CD14-positive monocyte (primary cell): ENCODE data around the gene FNIP2. TPM values are rescaled to one million over a fixed set of nuclear protein-coding genes. Genes with fewer than 3 reads are reported as not detected.
A peak's percentile ranks its signal among the peaks of the same experiment; 100 is the strongest.

Experiments
- DNase-seq, 3 donors: peaks; one replicate each; pipeline ENCODE4 v3.0.0-alpha.2; 2011 to 2022
- H2AFZ ChIP-seq: 2 replicates; pipeline ENCODE4 v1.6.0; 2012; ENCODE audit warnings: mild to moderate bottlenecking, low read depth, low read length, inconsistent platforms; ENCODE audit not compliant: insufficient read depth, poor library complexity, severe bottlenecking
- H3K27ac ChIP-seq, 2 donors: 1 replicate in 1 of 2; 2 replicates in 1 of 2; pipeline ENCODE4 v1.5.1; 2012 to 2013; ENCODE audit warnings: low read length in 2 of 2, control low read depth in 1 of 2, inconsistent platforms in 1 of 2, low read depth in 1 of 2, mild to moderate bottlenecking in 1 of 2
- H3K27me3 ChIP-seq, 2 donors: one replicate each; pipeline versions ENCODE4 v1.6.0 to v1.6.1; 2011 to 2013; ENCODE audit warnings: low read length in 2 of 2; ENCODE audit not compliant: control insufficient read depth in 2 of 2, insufficient read depth in 2 of 2
- H3K36me3 ChIP-seq, 2 donors: replicated peaks in 1 of 2; 1 replicate in 1 of 2; 2 replicates in 1 of 2; pipeline versions ENCODE4 v1.5.1 to v1.6.1; 2012 to 2013; ENCODE audit warnings: low read length in 2 of 2, control low read depth in 1 of 2, inconsistent platforms in 1 of 2, mild to moderate bottlenecking in 1 of 2; ENCODE audit not compliant: insufficient read depth in 2 of 2, control insufficient read depth in 1 of 2
- H3K4me1 ChIP-seq, 2 donors: 1 replicate in 1 of 2; 2 replicates in 1 of 2; pipeline versions ENCODE4 v1.5.1 to v1.6.1; 2012 to 2013; ENCODE audit warnings: low read length in 2 of 2, control low read depth in 1 of 2, inconsistent platforms in 1 of 2, mild to moderate bottlenecking in 1 of 2, moderate library complexity in 1 of 2; ENCODE audit not compliant: insufficient read depth in 2 of 2, control insufficient read depth in 1 of 2
- H3K4me2 ChIP-seq: replicated peaks from 2 replicates; pipeline ENCODE3; 2012; ENCODE audit warnings: low read length, moderate library complexity, mild to moderate bottlenecking; ENCODE audit not compliant: poor library complexity, severe bottlenecking; ENCODE audit errors: extremely low read depth
- H3K4me3 ChIP-seq, 3 experiments: fragments of 200-600 bp in 1 of 3; sonication (generic) in 1 of 3; replicated peaks in 1 of 3; 1 replicate in 2 of 3; 2 replicates in 1 of 3; pipeline ENCODE4 v1.5.1; 2011 to 2013; ENCODE audit warnings: low read length in 3 of 3, mild to moderate bottlenecking in 3 of 3, control low read depth in 2 of 3, low read depth in 2 of 3, inconsistent platforms in 1 of 3, moderate library complexity in 1 of 3
- H3K79me2 ChIP-seq: 2 replicates; pipeline ENCODE4 v1.6.0; 2012; ENCODE audit warnings: mild to moderate bottlenecking, control low read depth, inconsistent platforms, low read length, moderate library complexity; ENCODE audit not compliant: insufficient read depth
- H3K9ac ChIP-seq: 2 replicates; pipeline ENCODE4 v1.6.0; 2017; ENCODE audit warnings: low read length, mild to moderate bottlenecking; ENCODE audit not compliant: insufficient read depth, poor library complexity, severe bottlenecking
- H3K9me3 ChIP-seq, 2 donors: replicated peaks in 1 of 2; 1 replicate in 1 of 2; 2 replicates in 1 of 2; pipeline versions ENCODE4 v1.5.1 to v1.6.1; 2012 to 2013; ENCODE audit warnings: low read length in 2 of 2, control low read depth in 1 of 2; ENCODE audit not compliant: control insufficient read depth in 1 of 2, insufficient read depth in 1 of 2
- H4K20me1 ChIP-seq: 2 replicates; pipeline ENCODE4 v1.6.0; 2012; ENCODE audit warnings: mild to moderate bottlenecking, low read length, control low read depth, moderate library complexity; ENCODE audit not compliant: insufficient read depth
- H3K27ac Mint-ChIP-seq, 7 donors: one replicate each; pipeline ENCODE4 v1.8.0; 2020; ENCODE audit warnings: mild to moderate bottlenecking in 7 of 7, mixed read lengths in 7 of 7, moderate library complexity in 6 of 7, inconsistent platforms in 2 of 7
- H3K27me3 Mint-ChIP-seq, 3 donors: one replicate each; pipeline ENCODE4 v1.8.0; 2021 to 2022; ENCODE audit warnings: low read depth in 3 of 3, mild to moderate bottlenecking in 3 of 3, mixed read lengths in 3 of 3, moderate library complexity in 3 of 3, inconsistent platforms in 1 of 3
- H3K36me3 Mint-ChIP-seq, 2 donors: one replicate each; pipeline ENCODE4 v1.8.0; 2020; ENCODE audit warnings: mixed read lengths in 2 of 2, inconsistent platforms in 1 of 2, mild to moderate bottlenecking in 1 of 2
- H3K4me1 Mint-ChIP-seq: one replicate; pipeline ENCODE4 v1.8.0; 2020; ENCODE audit warnings: mild to moderate bottlenecking, mixed read lengths
- H3K4me3 Mint-ChIP-seq, 2 donors: one replicate each; pipeline ENCODE4 v1.8.0; 2020; ENCODE audit warnings: mild to moderate bottlenecking in 2 of 2, mixed read lengths in 2 of 2, moderate library complexity in 1 of 2
- H3K9me3 Mint-ChIP-seq, 7 donors: one replicate each; pipeline ENCODE4 v1.8.0; 2020 to 2022; ENCODE audit warnings: mixed read lengths in 7 of 7, mild to moderate bottlenecking in 6 of 7, moderate library complexity in 6 of 7, inconsistent platforms in 2 of 7
- CTCF ChIP-seq: fragments of 200-600 bp; IDR thresholded peaks from one replicate; pipeline ENCODE4 v1.8.0; 2022; ENCODE audit warnings: antibody characterized with exemption, mild to moderate bottlenecking
- WGBS: methylation state at CpG from one replicate; pipeline ENCODE4 v1.1.5; 2013; ENCODE audit warnings: missing lambda C conversion rate; ENCODE audit not compliant: insufficient coverage; 5-methylcytosine and 5-hydroxymethylcytosine counted together
- intact Hi-C, 2 donors: fragments of 100-400 bp; cut with micrococcal nuclease; formaldehyde crosslinking; loops; one replicate each; pipeline versions ENCODE4 v1.15.0 to v1.15.1; 2023
- polyA plus RNA-seq, 3 donors: library from polyadenylated mRNA; depleted of rRNA in 1 of 3; unstranded in 2 of 3; stranded (reverse) in 1 of 3; fragments of 300-500 nt in 2 of 3; fragments of >200 nt in 1 of 3; fragmentation: Illumina TruSeq in 2 of 3; gene quantifications; 1 replicate in 2 of 3; 2 replicates in 1 of 3; pipeline ENCODE4 v1.2.3, GENCODE V29; 2012 to 2021

The FNIP2 gene
- polyA plus RNA-seq, 3 donors, result 3.5 to 7.7 (median 5.7) TPM

- no peak overlapping the region for H3K27ac ChIP-seq
- H3K9me3 ChIP-seq, result no peaks in the 10 kb centered on the region
- peaks cover 2% of the 10 kb centered on the region for H3K4me1 Mint-ChIP-seq
- no peak for DNase-seq
- peaks cover 78 to 85% of the 10 kb centered on the region in 2 donors for H3K36me3 Mint-ChIP-seq
- no peak overlapping the region for H3K4me3 ChIP-seq
- no peak overlapping the region for H3K4me3 Mint-ChIP-seq
- H3K4me1 ChIP-seq, result no peaks in the 10 kb centered on the region
- no peaks in the 10 kb centered on the region for H3K27me3 Mint-ChIP-seq
- no peak overlapping the region for H3K9ac ChIP-seq
- no CpG with 5 or more reads among the region's 5 CpGs for WGBS
- intact Hi-C loops, result no loop called here
- no peaks in the 10 kb centered on the region for H3K79me2 ChIP-seq
- H2AFZ ChIP-seq, result no peak overlapping the region
- H3K9me3 Mint-ChIP-seq, result no peaks in the 10 kb centered on the region
- H4K20me1 ChIP-seq, result no peaks in the 10 kb centered on the region
- peaks cover 63 to 96% of the 10 kb centered on the region in 2 donors for H3K36me3 ChIP-seq
- H3K27me3 ChIP-seq, result no peaks in the 10 kb centered on the region
- no peak overlapping the region for H3K27ac Mint-ChIP-seq
- TF ChIP-seq CTCF, result no peak
- H3K4me2 ChIP-seq, result no peak overlapping the region
These were observed 96.8 kb downstream of the FNIP2 start for GRCh38 chr4:158865520-158866177.

GRCh38 chr4:158869001-158869400 lies 100.2 kb downstream of the FNIP2 start:
- Histone ChIP-seq H3K9ac (no peak overlapping the region), H3K27me3 (no peaks in the 10 kb centered on the region), H3K4me1 (no peaks in the 10 kb centered on the region), H3K9me3 (no peaks in the 10 kb centered on the region), H3K79me2 (no peaks in the 10 kb centered on the region), H3K36me3 (peaks cover 48 to 96% of the 10 kb centered on the region in 2 donors), H3K4me3 (no peak overlapping the region), H2AFZ (no peak overlapping the region), H4K20me1 (no peaks in the 10 kb centered on the region), H3K27ac (no peak overlapping the region), H3K4me2 (no peak overlapping the region)
- intact Hi-C loops, result no loop called here
- Mint-ChIP-seq H3K27ac (peak overlapping the region in 3 of 7 donors; percentile 22 to 66 (median 66)), H3K4me3 (no peak overlapping the region), H3K9me3 (no peaks in the 10 kb centered on the region), H3K36me3 (peaks cover 72 to 81% of the 10 kb centered on the region in 2 donors), H3K27me3 (no peaks in the 10 kb centered on the region), H3K4me1 (peaks cover 2% of the 10 kb centered on the region)
- DNase-seq, result no peak
- WGBS, result 99% methylated on average over 14 of the region's 15 CpGs
- no peak for TF ChIP-seq CTCF
